Measurements from ENCODE around the gene RNF34. TPM values are rescaled to one million over a fixed set of nuclear protein-coding genes. Genes with fewer than 3 reads are reported as not detected.

The RNF34 gene
- total and polyA plus RNA-seq, 2 of the 13 experiments (the other 11 are each of a cell fraction or from before 2014, with no cell fraction given) = 36.8 to 53.2 TPM

GRCh38 chr12:121351820-121352681 is 47.9 kb upstream of the RNF34 start, which contains the start of gene ANAPC5 (continued):
- TF ChIP-seq ZNF407 (CRISPR knock-in tag; IDR thresholded peaks at IDR 0.05; ENCODE audit: not compliant biosample characterization) = peak; percentile 70
- no peak; the same call in 1 of the 2 replicates for TF ChIP-seq ZNF3 (CRISPR knock-in tag; IDR thresholded peaks at IDR 0.05)
- no peak for TF ChIP-seq ZNF10 (CRISPR knock-in tag; IDR thresholded peaks at IDR 0.05; ENCODE audit: borderline replicate concordance, low read depth)
- no peak for TF ChIP-seq ZNF224 (CRISPR knock-in tag; IDR thresholded peaks at IDR 0.05)
- TF ChIP-seq ZMYM3 (CRISPR knock-in tag; IDR thresholded peaks at IDR 0.05) = peak; percentile 79
- TF ChIP-seq ZNF567 (CRISPR knock-in tag; IDR thresholded peaks at IDR 0.05; ENCODE audit: borderline replicate concordance) = 0 out of 2 replicates have a peak, but pooled peaks have one; percentile 71
- peak; percentile 81 for TF ChIP-seq TSC22D2 (CRISPR knock-in tag; IDR thresholded peaks at IDR 0.05; ENCODE audit: borderline replicate concordance)
- 0 out of 2 replicates have a peak, but pooled peaks have one; percentile 33 for TF ChIP-seq JUN (CRISPR knock-in tag; IDR thresholded peaks at IDR 0.05)
- peak; percentile 47; the same call in 1 of the 2 replicates for TF ChIP-seq PRDM10 (CRISPR knock-in tag; IDR thresholded peaks at IDR 0.05; ENCODE audit: low read depth)
